C1 segment of cervical spinal cord (tissue), 14 donors: ENCODE results near the gene STARD8.
A peak's percentile ranks its signal among the peaks of the same experiment; 100 is the strongest.

Experiments used
- DNase-seq, 14 donors: peaks; one replicate each; lab custom pipeline; 2025; lab: John Stamatoyannopoulos, UW

Gene STARD8

DNA sequence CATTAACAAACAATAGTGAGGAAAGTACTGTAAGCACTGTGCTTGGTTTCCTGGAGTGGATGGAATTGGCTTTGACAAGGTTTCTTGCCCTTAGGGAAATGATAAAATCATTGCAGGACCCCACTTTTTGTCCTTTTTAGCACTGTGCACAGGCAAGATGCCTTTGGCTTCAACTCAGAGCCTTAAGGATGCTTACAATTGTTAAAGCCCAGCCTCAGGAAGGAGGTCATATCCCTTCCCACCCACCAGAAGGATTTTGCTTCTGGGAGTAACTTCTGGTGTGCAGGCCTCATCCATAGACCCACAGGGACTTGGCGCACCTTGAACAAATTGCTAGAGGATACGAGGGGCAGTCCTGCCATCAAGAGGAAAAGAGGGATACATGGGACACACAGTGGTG lies 44.5 kb downstream of the STARD8 start:
- no peak for DNase-seq

DNA sequence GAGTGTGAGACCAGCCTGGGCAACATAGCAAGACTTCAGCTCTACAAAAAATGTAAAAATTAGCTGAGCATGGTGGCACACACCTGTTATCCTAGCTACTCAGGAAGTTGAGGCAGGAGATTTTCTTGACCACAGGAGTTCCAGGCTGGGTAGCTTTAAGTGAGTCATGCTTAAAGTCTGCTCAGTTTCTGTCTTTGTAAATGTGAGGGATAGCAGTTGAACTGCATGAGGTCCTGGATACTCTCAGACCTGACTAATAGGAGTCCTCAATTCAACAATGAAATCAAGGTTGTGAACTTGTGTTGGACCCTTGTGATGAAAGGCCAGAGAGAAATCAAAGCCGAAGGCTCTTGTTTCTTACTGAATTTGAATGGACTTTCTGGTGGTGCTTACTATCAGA lies 45.2 kb downstream of the STARD8 start:
- DNase-seq = no peak

DNA sequence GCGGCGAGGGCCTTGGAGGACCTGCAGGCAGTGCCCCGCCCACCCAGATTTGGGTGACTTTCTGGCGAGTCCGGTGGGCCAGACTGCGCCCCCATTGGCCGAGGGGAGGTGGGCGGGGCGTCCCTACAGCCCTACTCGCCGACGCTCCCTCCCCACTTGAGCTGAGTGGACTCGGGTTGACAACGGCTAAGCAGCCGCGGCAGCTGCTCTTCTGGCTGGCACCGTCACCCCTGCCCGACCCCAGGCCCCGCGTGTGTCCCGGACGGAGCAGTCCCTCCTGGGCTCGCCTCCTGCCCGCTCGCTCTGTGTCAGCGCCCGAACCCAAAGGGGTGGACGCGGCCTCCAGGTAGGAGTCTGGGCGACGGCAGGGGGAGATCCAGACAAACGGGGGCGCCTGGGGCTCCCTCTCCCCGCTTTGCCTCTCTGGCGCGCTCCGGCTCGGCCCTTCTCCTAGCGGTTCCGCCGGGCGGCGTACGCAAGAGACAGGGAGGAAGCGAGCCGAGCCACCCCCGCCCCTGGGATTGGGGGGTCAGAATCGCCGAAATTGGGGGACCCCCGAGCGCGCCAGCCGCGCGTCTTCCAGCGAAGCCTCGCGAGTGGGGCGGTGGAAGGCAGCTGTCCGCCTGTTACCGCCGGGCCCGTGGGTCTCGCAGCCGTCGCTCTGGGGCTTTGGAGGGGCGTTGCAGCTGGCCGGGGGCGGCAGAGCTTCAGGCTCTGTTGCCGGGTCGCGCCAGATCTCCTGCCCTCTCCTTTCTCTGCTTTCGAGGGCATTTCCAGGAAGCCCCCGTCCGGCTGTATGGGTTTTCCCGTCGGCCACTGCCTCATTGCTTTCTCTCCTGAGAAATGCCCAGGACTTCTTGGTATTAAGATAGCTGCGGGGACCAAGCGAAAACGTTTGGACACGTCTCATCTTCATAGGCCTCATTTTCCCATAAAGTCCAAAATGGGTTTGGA lies 46.3 kb downstream of the STARD8 start:
- peak in 8 of 14 donors; percentile 4 to 52 (median 34) for DNase-seq

GRCh38 chrX:68694435-68695205 lies 47.2 kb downstream of the STARD8 start:
- no peak for DNase-seq

DNA sequence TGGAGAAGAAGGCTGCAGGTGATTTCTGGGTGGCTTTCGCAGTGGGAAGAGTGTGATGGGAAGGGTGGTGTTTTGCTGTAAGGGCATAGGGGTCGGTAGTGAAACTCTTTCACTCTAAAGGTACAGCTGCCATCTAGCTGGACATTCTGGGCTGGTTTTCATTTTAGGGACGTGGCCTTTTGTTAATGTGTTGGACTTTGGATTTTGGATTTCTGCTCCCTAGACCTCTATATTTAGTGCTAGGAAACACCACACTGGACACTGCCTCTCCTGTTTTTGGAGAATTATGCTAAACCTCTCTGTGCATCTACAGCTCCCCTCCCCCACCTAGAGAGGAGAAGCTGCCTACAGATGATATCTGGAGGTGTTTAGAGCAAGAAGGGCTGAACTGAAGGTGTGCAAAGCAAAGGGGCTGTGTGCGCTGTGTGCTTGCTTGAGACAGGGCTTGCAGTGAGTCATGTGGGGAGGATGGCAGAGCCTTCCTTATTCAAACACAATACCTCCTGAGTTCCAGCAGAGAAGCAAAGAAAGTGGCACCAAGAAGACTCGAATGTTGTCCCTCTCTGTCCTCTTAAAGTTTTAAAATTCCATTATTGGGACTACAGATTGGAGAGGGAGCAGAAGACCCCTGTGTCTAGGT lies 47.9 kb downstream of the STARD8 start:
- DNase-seq = no peak

- DNase-seq = no peak
Observed at GRCh38 chrX:68696267-68696990, 49.0 kb downstream of the STARD8 start.

GRCh38 chrX:68697036-68697435 lies 49.6 kb downstream of the STARD8 start:
- DNase-seq = no peak

- DNase-seq = no peak
Observed at GRCh38 chrX:68697465-68698125, 50.1 kb downstream of the STARD8 start.

GRCh38 chrX:68698942-68699341 lies 51.5 kb downstream of the STARD8 start:
- no peak for DNase-seq

DNA sequence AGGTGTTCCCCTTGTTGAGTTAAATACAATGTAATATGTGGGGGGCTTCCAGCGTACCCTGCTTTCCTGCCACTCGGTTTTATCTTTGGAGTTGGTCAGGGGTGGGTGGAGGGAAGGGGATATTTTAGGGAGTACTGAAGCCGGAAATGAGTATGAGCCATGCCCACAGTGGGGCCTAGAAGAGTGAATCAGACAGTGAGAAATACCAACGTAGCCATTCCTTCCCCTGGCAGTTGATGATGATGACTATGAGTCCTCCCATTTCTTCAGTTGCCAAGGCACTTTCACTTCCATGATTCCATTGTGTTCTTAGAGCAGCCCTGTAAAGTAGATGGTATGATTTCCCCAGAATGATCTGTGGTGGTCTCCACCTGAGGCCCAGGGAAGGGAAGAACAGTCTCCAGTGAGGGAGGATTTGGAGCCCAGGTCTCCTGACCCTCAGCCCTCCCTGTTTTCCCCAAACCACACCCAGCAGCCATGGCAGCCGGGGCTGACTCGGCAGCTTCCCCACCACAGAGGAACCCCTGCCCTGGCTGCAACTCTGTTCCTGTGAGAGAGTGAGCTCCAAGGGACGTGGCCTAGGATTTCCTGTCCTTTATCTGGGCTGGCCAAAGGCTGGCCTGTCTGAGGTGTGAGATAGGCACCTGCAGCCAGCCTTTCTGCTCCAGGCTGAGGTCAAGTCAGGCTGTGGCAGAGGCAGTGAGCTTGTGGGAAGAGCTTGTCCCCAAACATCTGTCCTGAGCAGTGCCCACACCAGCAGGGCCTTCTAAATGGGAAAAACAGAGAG lies 52.7 kb downstream of the STARD8 start:
- DNase-seq = no peak

DNA sequence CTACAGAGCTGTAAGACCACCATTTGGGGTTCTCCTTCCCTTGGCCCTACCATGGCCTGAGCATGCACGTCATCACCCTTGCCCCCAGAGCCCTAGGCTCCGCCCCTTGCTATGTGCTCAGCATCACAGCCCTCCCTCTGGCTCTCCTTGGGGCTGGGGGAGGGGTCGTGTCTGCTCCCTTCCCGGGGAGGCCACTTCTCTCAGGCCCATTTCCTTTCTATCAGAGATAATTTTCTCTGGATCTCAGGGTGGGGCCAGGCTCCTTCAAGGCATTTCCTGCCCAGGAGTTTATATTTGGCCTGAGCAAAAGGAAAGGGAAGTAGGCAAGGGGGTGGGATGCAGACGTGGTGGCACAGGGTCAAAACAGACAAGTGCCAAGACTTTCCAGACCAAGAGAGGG lies 55.9 kb downstream of the STARD8 start:
- DNase-seq = no peak

DNA sequence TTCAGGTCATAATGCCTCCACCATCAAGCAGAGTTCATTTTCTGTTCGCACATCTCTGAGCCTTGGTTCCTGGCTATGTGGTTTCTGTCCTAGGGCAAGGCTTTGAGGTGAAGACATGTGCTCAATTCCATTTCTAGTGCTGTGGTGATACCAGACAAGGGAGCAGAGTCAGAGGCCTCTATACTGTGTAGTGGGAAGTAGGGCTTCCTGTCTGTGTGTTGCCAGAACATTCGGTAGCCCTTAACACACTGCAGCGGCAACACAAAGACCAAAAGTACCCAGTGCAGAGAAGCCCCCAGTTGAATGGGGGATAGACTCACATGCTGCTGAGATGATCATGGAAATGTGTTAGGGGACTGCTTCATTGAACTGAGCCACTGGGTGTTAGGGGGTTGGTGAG lies 56.4 kb downstream of the STARD8 start:
- DNase-seq = no peak

- DNase-seq = no peak
Observed at GRCh38 chrX:68705986-68706385, 58.5 kb downstream of the STARD8 start.

GRCh38 chrX:68708503-68709290 lies 61.2 kb downstream of the STARD8 start:
- DNase-seq = no peak

GRCh38 chrX:68710870-68711576 lies 63.6 kb downstream of the STARD8 start:
- DNase-seq = peak in 1 of 14 donors; percentile 3

GRCh38 chrX:68711845-68712244 lies 64.4 kb downstream of the STARD8 start:
- no peak for DNase-seq

DNA sequence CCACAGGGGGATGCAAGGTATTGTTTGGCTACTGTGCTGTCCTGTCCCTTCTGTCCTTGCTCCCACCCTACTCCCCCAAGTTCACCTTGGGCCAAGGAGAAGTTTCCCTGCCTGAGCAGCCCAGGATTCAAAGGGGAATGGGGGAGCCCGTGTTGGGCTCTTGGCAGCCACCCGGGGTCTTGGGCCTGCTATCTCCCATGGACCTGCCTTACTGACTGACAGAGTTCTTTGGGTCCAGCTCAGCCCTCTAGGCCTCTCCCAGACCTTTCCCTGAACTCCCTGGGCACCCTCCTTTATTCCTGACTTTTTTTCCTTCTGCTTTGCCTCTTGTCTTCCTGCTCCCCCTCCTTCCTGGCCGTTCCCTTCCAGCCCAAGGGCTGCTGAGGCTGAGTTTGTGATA lies 67.4 kb downstream of the STARD8 start:
- no peak for DNase-seq

- no peak for DNase-seq
Observed at GRCh38 chrX:68717196-68717595, 69.7 kb downstream of the STARD8 start.
